ENCODE measurements around the gene CATSPERZ. TPM values are rescaled to one million over a fixed set of nuclear protein-coding genes. Genes with fewer than 3 reads are reported as not detected.
A peak's percentile ranks its signal among the peaks of the same experiment; 100 is the strongest.

CATSPERZ gene
- total and polyA plus RNA-seq, 2 of the 8 experiments (the other 6 are each of a cell fraction or from before 2014, with no cell fraction given) = 0.77 TPM; not detected in 1

DNA sequence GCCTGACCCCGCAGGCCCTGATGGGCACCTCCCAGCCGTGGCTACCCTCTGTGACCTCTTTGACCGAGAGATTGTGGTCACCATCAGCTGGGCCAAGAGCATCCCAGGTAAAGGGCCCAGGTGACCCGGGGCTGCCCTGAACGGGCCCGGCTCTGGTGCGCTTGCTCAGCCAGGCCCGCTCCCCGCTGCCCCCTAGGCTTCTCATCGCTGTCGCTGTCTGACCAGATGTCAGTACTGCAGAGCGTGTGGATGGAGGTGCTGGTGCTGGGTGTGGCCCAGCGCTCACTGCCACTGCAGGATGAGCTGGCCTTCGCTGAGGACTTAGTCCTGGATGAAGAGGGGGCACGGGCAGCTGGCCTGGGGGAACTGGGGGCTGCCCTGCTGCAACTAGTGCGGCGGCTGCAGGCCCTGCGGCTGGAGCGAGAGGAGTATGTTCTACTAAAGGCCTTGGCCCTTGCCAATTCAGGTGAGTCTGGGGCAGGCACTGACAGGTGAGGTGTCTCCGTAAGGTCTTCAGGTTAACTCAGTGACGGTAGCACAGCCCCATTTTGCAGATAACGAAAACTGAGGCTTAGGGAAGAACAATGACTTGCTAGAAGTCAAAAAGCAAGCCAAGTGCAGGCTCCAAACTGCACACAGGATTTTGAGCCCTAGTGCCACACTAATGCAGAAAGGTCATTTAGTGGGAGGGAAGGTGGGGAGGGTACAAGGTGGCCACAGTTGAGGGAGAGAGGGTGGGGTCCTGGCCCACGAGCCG, 14.8 kb downstream of the CATSPERZ start:
- H2BK5ac ChIP-seq (ENCODE audit: low read depth, low read length) = no peak overlapping the region
- TF ChIP-seq, protein P1, sequence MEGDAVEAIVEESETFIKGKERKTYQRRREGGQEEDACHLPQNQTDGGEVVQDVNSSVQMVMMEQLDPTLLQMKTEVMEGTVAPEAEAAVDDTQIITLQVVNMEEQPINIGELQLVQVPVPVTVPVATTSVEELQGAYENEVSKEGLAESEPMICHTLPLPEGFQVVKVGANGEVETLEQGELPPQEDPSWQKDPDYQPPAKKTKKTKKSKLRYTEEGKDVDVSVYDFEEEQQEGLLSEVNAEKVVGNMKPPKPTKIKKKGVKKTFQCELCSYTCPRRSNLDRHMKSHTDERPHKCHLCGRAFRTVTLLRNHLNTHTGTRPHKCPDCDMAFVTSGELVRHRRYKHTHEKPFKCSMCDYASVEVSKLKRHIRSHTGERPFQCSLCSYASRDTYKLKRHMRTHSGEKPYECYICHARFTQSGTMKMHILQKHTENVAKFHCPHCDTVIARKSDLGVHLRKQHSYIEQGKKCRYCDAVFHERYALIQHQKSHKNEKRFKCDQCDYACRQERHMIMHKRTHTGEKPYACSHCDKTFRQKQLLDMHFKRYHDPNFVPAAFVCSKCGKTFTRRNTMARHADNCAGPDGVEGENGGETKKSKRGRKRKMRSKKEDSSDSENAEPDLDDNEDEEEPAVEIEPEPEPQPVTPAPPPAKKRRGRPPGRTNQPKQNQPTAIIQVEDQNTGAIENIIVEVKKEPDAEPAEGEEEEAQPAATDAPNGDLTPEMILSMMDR (IDR thresholded peaks at IDR 0.05; ENCODE audit: control extremely low read depth in 1 of 3, insufficient read depth in 1 of 3, low read depth in 1 of 3, low read length in 3 of 3) = peak in 1 of 3 experiments; percentile 27; a peak in 1 of 4 replicates
- TF ChIP-seq ASH2L (IDR thresholded peaks at IDR 0.05; ENCODE audit: low read length) = no peak
- FAIRE-seq (no peak), DNase-seq (ENCODE audit: low read depth in 1 of 2, low spot score in 2 of 2) (no peak)
- no peak overlapping the region for H3K9ac ChIP-seq (replicated peaks in 1 of 4; ENCODE audit: extremely low read depth in 1 of 4, low read depth in 3 of 4, low read length in 3 of 4)
- no peak overlapping the region for H3K4ac ChIP-seq (replicated peaks; ENCODE audit: insufficient read length, low read depth, low read length)
- no peak overlapping the region for H3K18ac ChIP-seq (ENCODE audit: extremely low read depth, low read length)
- no peak overlapping the region for H2BK15ac ChIP-seq (ENCODE audit: low read length)
- H4K91ac ChIP-seq (replicated peaks; ENCODE audit: insufficient read length, low read length) = no peak overlapping the region
- no peak overlapping the region for H2AK5ac ChIP-seq (ENCODE audit: low read depth, low read length)
- H3K27ac ChIP-seq (ENCODE audit: low read depth, low read length) = no peak overlapping the region
- H3K36me3 ChIP-seq (ENCODE audit: control insufficient read depth in 2 of 4, insufficient read depth in 4 of 4, low read length in 3 of 4) = peaks cover 0 to 16% (median 10%) of the 10 kb centered on the region in 4 experiments; a peak in 7 of 8 replicates
- H3K9me3 ChIP-seq (ENCODE audit: insufficient read depth in 2 of 2, low read depth in 1 of 2, low read length in 1 of 2) = no peaks in the 10 kb centered on the region
- H4K8ac ChIP-seq (ENCODE audit: extremely low read depth, insufficient read depth, low read length) = 0 out of 2 replicates have a peak overlapping the region, but pooled peaks have one; percentile 8
- H3K79me2 ChIP-seq (ENCODE audit: control insufficient read depth in 1 of 2, insufficient read depth in 2 of 2, low read length in 2 of 2) = peaks cover 0 to 22% of the 10 kb centered on the region in 2 experiments; a peak in 2 of 4 replicates
- no peak overlapping the region for H2BK12ac ChIP-seq (ENCODE audit: low read depth, low read length)
- peaks cover 0 to 5% (median 3%) of the 10 kb centered on the region in 4 experiments; a peak in 5 of 7 replicates for H3K4me1 ChIP-seq (replicated peaks in 1 of 4; ENCODE audit: control insufficient read depth in 3 of 4, insufficient read depth in 4 of 4, low read length in 3 of 4)
- peaks cover 5% of the 10 kb centered on the region; the same call in 1 of the 2 replicates for H3K23me2 ChIP-seq (ENCODE audit: low read depth, low read length)
- peaks cover 0 to 3% of the 10 kb centered on the region in 2 experiments for H4K20me1 ChIP-seq (replicated peaks in 1 of 2; ENCODE audit: control insufficient read depth in 1 of 2, insufficient read depth in 2 of 2, low read length in 2 of 2)
- no peak overlapping the region for H4K5ac ChIP-seq (ENCODE audit: insufficient read length, low read depth, low read length)
- H3K4me3 ChIP-seq (ENCODE audit: extremely low read depth in 1 of 4, insufficient read depth in 2 of 4, low read depth in 3 of 4, low read length in 4 of 4) = no peak overlapping the region
- H3K23ac ChIP-seq (ENCODE audit: insufficient read length) = no peak overlapping the region
- no peaks in the 10 kb centered on the region for H3K27me3 ChIP-seq (replicated peaks in 1 of 4; ENCODE audit: control insufficient read depth in 3 of 4, extremely low read depth in 1 of 4, insufficient read depth in 3 of 4, low read length in 3 of 4)
- H3K56ac ChIP-seq (replicated peaks; ENCODE audit: insufficient read length, low read depth, low read length) = no peak overlapping the region
- H3K14ac ChIP-seq (ENCODE audit: insufficient read length) = no peak overlapping the region
- WGBS, 2 experiments (ENCODE audit: extremely low coverage in 1 of 2, insufficient coverage in 1 of 2, insufficient read length in 1 of 2, insufficient replicate concordance in 2 of 2, low coverage in 1 of 2, low lambda C conversion rate in 2 of 2, missing lambda C conversion rate in 1 of 2) = 95% methylated on average over 23 of the region's 24 CpGs; no CpG with 5 or more reads in 1 of the 2 experiments
- H2BK20ac ChIP-seq (ENCODE audit: low read length) = no peak overlapping the region
- ChIA-PET CTCF (ENCODE audit: partially characterized antibody) (interaction anchor here (0.5 to 20.8 kb wide), 7 partner anchors 11 to 1132 kb away, joined by 3 to 614 read pairs (median 3); partner anchors contain the start of genes CATSPERZ and CCDC88B), POLR2A (ENCODE audit: partially characterized antibody) (interaction anchor here (0.7 to 6.6 kb wide), 7 partner anchors 7 to 68 kb away, joined by 3 to 61 read pairs (median 3); partner anchors contain the start of gene ESRRA)
- no peak overlapping the region for H2AFZ ChIP-seq (ENCODE audit: low read length)
- peaks cover 9% of the 10 kb centered on the region; the same call in 1 of the 2 replicates for H3K79me1 ChIP-seq (ENCODE audit: low read depth, low read length)
- no peak overlapping the region for H2BK120ac ChIP-seq (replicated peaks; ENCODE audit: low read depth, low read length)
- no peak overlapping the region for H3K4me2 ChIP-seq (ENCODE audit: insufficient read depth in 1 of 2, low read depth in 2 of 2, low read length in 2 of 2)
